Ishikawa (cell line): ENCODE data around the gene FAM177A1.

Experiments
- CEBPB ChIP-seq: IDR thresholded peaks from 2 replicates; pipeline ENCODE4 v1.6.1; 2012
- CREB1 ChIP-seq: IDR thresholded peaks from 2 replicates; pipeline ENCODE4 v1.6.1; 2012; ENCODE audit warnings: low read depth
- EGR1 ChIP-seq: IDR thresholded peaks from 2 replicates; pipeline ENCODE4 v1.6.1; 2012
- EP300 ChIP-seq: IDR thresholded peaks from 2 replicates; pipeline ENCODE4 v1.6.1; 2012; ENCODE audit warnings: borderline replicate concordance
- FOXM1 ChIP-seq: IDR thresholded peaks from 2 replicates; pipeline ENCODE4 v1.6.1; 2012; ENCODE audit warnings: low read depth, borderline replicate concordance
- MAX ChIP-seq: IDR thresholded peaks from 2 replicates; pipeline ENCODE4 v1.6.1; 2012
- NFIC ChIP-seq: IDR thresholded peaks from 2 replicates; pipeline ENCODE4 v1.6.1; 2012
- RAD21 ChIP-seq: IDR thresholded peaks from 2 replicates; pipeline ENCODE4 v1.6.1; 2012; ENCODE audit warnings: low read depth
- REST ChIP-seq: IDR thresholded peaks from 2 replicates; pipeline ENCODE4 v1.6.1; 2012; ENCODE audit warnings: low read depth, mild to moderate bottlenecking
- TAF1 ChIP-seq: IDR thresholded peaks from 2 replicates; pipeline ENCODE4 v1.6.1; 2012; ENCODE audit warnings: low read depth, mild to moderate bottlenecking
- TCF12 ChIP-seq: IDR thresholded peaks from 2 replicates; pipeline ENCODE4 v1.6.1; 2012; ENCODE audit warnings: low read depth
- TEAD4 ChIP-seq: IDR thresholded peaks from 2 replicates; pipeline ENCODE4 v1.6.1; 2012
- USF1 ChIP-seq: IDR thresholded peaks from 2 replicates; pipeline ENCODE4 v1.6.1; 2012
- YY1 ChIP-seq: IDR thresholded peaks from 2 replicates; pipeline ENCODE4 v1.6.1; 2012; ENCODE audit warnings: low read depth
- ZBTB7A ChIP-seq: IDR thresholded peaks from 2 replicates; pipeline ENCODE4 v1.6.1; 2012; ENCODE audit warnings: low read depth

The FAM177A1 gene

GRCh38 chr14:35121026-35121886 is 75.2 kb downstream of the FAM177A1 start:
- TF ChIP-seq TAF1 (peak; percentile 59; the same call in 1 of the 2 replicates), USF1 (no peak), TEAD4 (peak; percentile 54)

GRCh38 chr14:35121887-35122695 is 76.0 kb downstream of the FAM177A1 start, which contains the start of the genes PPP2R3C and PRORP:
Gene PPP2R3C (minus strand): TSS chr14:35121990. CDS start chr14:35121959, 31 bp downstream.
Gene PRORP (plus strand): TSS chr14:35122552. CDS start chr14:35123246, 694 bp downstream.
- TF ChIP-seq TAF1 (peak; percentile 74), CEBPB (peak; percentile 42; the same call in 1 of the 2 replicates), ZBTB7A (no peak), NFIC (no peak; the same call in 1 of the 2 replicates), USF1 (peak; percentile 96), TCF12 (no peak; the same call in 1 of the 2 replicates), YY1 (peak; percentile 97), CREB1 (peak; percentile 38; the same call in 1 of the 2 replicates), FOXM1 (no peak), MAX (peak; percentile 94), RAD21 (no peak), EGR1 (peak; percentile 33; the same call in 1 of the 2 replicates)

- TF ChIP-seq FOXM1, result no peak
- no peak for TF ChIP-seq REST
- TF ChIP-seq MAX, result no peak
- no peak for TF ChIP-seq CEBPB
Observed at GRCh38 chr14:35122696-35123387, 76.8 kb downstream of the FAM177A1 start.

- TF ChIP-seq TAF1, result no peak
- TF ChIP-seq FOXM1, result no peak
- no peak for TF ChIP-seq NFIC
- no peak for TF ChIP-seq EP300
- TF ChIP-seq REST, result no peak
- no peak for TF ChIP-seq TEAD4
- TF ChIP-seq EGR1, result no peak
- no peak for TF ChIP-seq RAD21
- no peak for TF ChIP-seq MAX
- no peak for TF ChIP-seq CEBPB
- no peak for TF ChIP-seq CREB1
- TF ChIP-seq ZBTB7A, result no peak
- no peak for TF ChIP-seq YY1
Observed at GRCh38 chr14:35123388-35123703, 77.3 kb downstream of the FAM177A1 start.

- TF ChIP-seq EGR1, result no peak
- no peak for TF ChIP-seq FOXM1
- no peak for TF ChIP-seq TAF1
- no peak for TF ChIP-seq ZBTB7A
- no peak for TF ChIP-seq MAX
- no peak for TF ChIP-seq CEBPB
- no peak for TF ChIP-seq RAD21
Observed at GRCh38 chr14:35124127-35124526, 78.1 kb downstream of the FAM177A1 start.
